ENCODE results near the gene LPAR6. TPM values are rescaled to one million over a fixed set of nuclear protein-coding genes. Genes with fewer than 3 reads are reported as not detected.
A peak's percentile ranks its signal among the peaks of the same experiment; 100 is the strongest.

Gene LPAR6
- polyA plus RNA-seq, 3 donors = 17.2 to 72.6 (median 62.1) TPM

DNA sequence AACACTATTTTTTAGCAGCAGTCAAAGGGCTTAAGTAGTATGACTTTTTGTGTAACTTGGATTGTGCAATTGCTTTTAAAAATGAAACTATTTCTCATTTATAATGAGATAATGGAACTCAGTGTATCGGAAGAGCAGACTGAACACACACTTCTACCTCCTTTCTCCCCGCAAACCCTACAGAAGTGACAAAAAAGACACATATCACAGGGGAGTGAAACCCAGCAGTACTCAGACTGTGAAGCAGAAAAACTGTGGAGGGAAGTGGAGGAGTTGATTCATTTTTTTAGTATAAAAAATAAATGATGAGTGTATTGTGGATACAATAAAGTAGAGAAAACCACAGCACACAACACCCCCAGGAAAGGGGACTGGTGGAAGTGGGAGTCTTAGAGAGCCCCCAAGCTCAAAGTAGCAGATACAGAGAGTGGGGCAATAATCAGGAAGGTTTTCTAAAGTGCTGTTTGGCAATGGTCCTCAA, 9.7 kb downstream of the LPAR6 start:
- peak; percentile 41 to 81 (median 51) for DNase-seq
- H3K9ac ChIP-seq (ENCODE audit: insufficient read depth, low read length, poor library complexity, severe bottlenecking) = peak overlapping the region; percentile 72
- H3K27me3 ChIP-seq (ENCODE audit: control insufficient read depth in 2 of 2, insufficient read depth in 2 of 2, low read length in 2 of 2) = no peaks in the 10 kb centered on the region
- H3K4me3 Mint-ChIP-seq = peak overlapping the region; percentile 70 to 87
- H3K79me2 ChIP-seq (ENCODE audit: insufficient read depth, low read length) = peaks cover 37% of the 10 kb centered on the region
- peaks cover 20 to 31% of the 10 kb centered on the region in 2 donors for H3K36me3 Mint-ChIP-seq
- H3K36me3 ChIP-seq (replicated peaks in 1 of 2; ENCODE audit: control insufficient read depth in 1 of 2, insufficient read depth in 2 of 2, low read length in 2 of 2) = peaks cover 0 to 15% of the 10 kb centered on the region in 2 donors
- WGBS (ENCODE audit: insufficient coverage) = no CpG with 5 or more reads among the region's 2 CpGs
- no peaks in the 10 kb centered on the region for H3K27me3 Mint-ChIP-seq (ENCODE audit: low read depth in 3 of 3)
- no peaks in the 10 kb centered on the region for H4K20me1 ChIP-seq (ENCODE audit: insufficient read depth, low read length)
- H3K4me2 ChIP-seq (replicated peaks; ENCODE audit: extremely low read depth, low read length, poor library complexity, severe bottlenecking) = peak overlapping the region; percentile 78
- peak overlapping the region; percentile 68 for H2AFZ ChIP-seq (ENCODE audit: insufficient read depth, low read depth, low read length, poor library complexity, severe bottlenecking)
- peaks cover 54% of the 10 kb centered on the region for H3K4me1 Mint-ChIP-seq
- no peaks in the 10 kb centered on the region for H3K9me3 ChIP-seq (replicated peaks in 1 of 2; ENCODE audit: control insufficient read depth in 1 of 2, insufficient read depth in 1 of 2, low read length in 2 of 2)
- intact Hi-C loops (cut with micrococcal nuclease) = loop anchor here (5.0 to 10.0 kb wide), 3 partner anchors 102 to 174 kb away; no protein-coding TSS in a partner anchor
- H3K9me3 Mint-ChIP-seq = no peaks in the 10 kb centered on the region
- TF ChIP-seq, protein P1, sequence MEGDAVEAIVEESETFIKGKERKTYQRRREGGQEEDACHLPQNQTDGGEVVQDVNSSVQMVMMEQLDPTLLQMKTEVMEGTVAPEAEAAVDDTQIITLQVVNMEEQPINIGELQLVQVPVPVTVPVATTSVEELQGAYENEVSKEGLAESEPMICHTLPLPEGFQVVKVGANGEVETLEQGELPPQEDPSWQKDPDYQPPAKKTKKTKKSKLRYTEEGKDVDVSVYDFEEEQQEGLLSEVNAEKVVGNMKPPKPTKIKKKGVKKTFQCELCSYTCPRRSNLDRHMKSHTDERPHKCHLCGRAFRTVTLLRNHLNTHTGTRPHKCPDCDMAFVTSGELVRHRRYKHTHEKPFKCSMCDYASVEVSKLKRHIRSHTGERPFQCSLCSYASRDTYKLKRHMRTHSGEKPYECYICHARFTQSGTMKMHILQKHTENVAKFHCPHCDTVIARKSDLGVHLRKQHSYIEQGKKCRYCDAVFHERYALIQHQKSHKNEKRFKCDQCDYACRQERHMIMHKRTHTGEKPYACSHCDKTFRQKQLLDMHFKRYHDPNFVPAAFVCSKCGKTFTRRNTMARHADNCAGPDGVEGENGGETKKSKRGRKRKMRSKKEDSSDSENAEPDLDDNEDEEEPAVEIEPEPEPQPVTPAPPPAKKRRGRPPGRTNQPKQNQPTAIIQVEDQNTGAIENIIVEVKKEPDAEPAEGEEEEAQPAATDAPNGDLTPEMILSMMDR (IDR thresholded peaks at IDR 0.05) = no peak
- peak overlapping the region; percentile 32 to 73 (median 59) for H3K4me3 ChIP-seq (replicated peaks in 1 of 3; ENCODE audit: low read depth in 2 of 3, low read length in 3 of 3)
- H3K27ac Mint-ChIP-seq = peak overlapping the region; percentile 94 to 98 (median 96)
- H3K4me1 ChIP-seq (ENCODE audit: control insufficient read depth in 1 of 2, insufficient read depth in 2 of 2, low read length in 2 of 2) = peaks cover 33 to 56% of the 10 kb centered on the region in 2 donors
- peak overlapping the region; percentile 44 to 94 for H3K27ac ChIP-seq (ENCODE audit: low read depth in 1 of 2, low read length in 2 of 2)

DNA sequence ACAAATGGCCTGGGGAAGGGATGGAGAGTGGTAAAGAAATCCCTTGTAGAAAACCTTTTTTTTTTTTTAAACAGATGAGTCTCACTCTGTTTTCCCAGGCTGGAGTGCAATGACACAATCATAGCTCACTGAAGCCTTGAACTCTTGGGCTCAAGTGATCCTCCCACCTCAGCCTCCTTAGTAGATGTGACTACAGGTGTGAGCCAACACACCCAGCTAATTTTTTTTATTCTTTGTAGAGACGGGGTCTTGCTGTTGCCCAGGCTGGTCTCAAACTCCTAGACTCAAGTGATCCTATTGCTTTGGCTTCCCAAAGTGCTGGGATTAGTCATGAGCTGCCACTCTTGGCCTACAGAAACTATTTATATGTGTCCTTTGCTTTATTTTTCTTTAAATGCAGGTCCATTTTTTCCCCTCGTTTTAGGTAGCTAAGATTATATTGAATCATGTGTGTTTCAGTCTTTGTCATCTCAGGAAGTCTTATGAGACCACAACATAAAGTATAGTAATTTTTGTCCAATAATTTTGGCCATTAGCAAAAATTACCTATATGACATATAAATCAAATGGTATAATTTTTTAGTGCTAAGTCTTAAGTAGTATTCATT, 10.5 kb downstream of the LPAR6 start:
- Histone ChIP-seq H4K20me1 (ENCODE audit: insufficient read depth, low read length) (no peaks in the 10 kb centered on the region), H3K9me3 (replicated peaks in 1 of 2; ENCODE audit: control insufficient read depth in 1 of 2, insufficient read depth in 1 of 2, low read length in 2 of 2) (no peaks in the 10 kb centered on the region), H3K27ac (ENCODE audit: low read depth in 1 of 2, low read length in 2 of 2) (peak overlapping the region in 1 of 2 donors; percentile 94), H3K27me3 (ENCODE audit: control insufficient read depth in 2 of 2, insufficient read depth in 2 of 2, low read length in 2 of 2) (no peaks in the 10 kb centered on the region), H3K79me2 (ENCODE audit: insufficient read depth, low read length) (peaks cover 37% of the 10 kb centered on the region), H3K9ac (ENCODE audit: insufficient read depth, low read length, poor library complexity, severe bottlenecking) (no peak overlapping the region), H2AFZ (ENCODE audit: insufficient read depth, low read depth, low read length, poor library complexity, severe bottlenecking) (no peak overlapping the region), H3K4me3 (replicated peaks in 1 of 3; ENCODE audit: low read depth in 2 of 3, low read length in 3 of 3) (peak overlapping the region in 1 of 3 experiments; percentile 73), H3K4me2 (replicated peaks; ENCODE audit: extremely low read depth, low read length, poor library complexity, severe bottlenecking) (peak overlapping the region; percentile 78), H3K4me1 (ENCODE audit: control insufficient read depth in 1 of 2, insufficient read depth in 2 of 2, low read length in 2 of 2) (peaks cover 33 to 56% of the 10 kb centered on the region in 2 donors), H3K36me3 (replicated peaks in 1 of 2; ENCODE audit: control insufficient read depth in 1 of 2, insufficient read depth in 2 of 2, low read length in 2 of 2) (peaks cover 0 to 11% of the 10 kb centered on the region in 2 donors)
- Mint-ChIP-seq H3K9me3 (no peaks in the 10 kb centered on the region), H3K4me1 (peaks cover 53% of the 10 kb centered on the region), H3K4me3 (no peak overlapping the region), H3K27ac (peak overlapping the region in 5 of 7 donors; percentile 45 to 88 (median 63)), H3K36me3 (peaks cover 20 to 31% of the 10 kb centered on the region in 2 donors), H3K27me3 (ENCODE audit: low read depth in 3 of 3) (no peaks in the 10 kb centered on the region)
- intact Hi-C loops (cut with micrococcal nuclease) = loop anchor here (5.0 to 10.0 kb wide), 3 partner anchors 102 to 175 kb away; no protein-coding TSS in a partner anchor
- 100% methylated on average over 1 of the region's 2 CpGs for WGBS (ENCODE audit: insufficient coverage)
- DNase-seq = peak in 1 of 3 donors; percentile 17
- TF ChIP-seq, protein P1 (IDR thresholded peaks at IDR 0.05) = no peak

Measured in CD14-positive monocyte (primary cell).